Stimulated activated CD8-positive, alpha-beta memory T cell treated with anti-CD3 and anti-CD28 coated beads, Interleukin-12 subunit alpha, Interleukin-12 subunit beta, amount 100 ng/mL, for 1 hour (primary cell): ENCODE results near the gene VENTX.

Experiments used
- DNase-seq: peaks from one replicate; pipeline ENCODE4 v3.0.0-alpha.2; 2020; ENCODE audit warnings: low read depth

VENTX gene

DNA sequence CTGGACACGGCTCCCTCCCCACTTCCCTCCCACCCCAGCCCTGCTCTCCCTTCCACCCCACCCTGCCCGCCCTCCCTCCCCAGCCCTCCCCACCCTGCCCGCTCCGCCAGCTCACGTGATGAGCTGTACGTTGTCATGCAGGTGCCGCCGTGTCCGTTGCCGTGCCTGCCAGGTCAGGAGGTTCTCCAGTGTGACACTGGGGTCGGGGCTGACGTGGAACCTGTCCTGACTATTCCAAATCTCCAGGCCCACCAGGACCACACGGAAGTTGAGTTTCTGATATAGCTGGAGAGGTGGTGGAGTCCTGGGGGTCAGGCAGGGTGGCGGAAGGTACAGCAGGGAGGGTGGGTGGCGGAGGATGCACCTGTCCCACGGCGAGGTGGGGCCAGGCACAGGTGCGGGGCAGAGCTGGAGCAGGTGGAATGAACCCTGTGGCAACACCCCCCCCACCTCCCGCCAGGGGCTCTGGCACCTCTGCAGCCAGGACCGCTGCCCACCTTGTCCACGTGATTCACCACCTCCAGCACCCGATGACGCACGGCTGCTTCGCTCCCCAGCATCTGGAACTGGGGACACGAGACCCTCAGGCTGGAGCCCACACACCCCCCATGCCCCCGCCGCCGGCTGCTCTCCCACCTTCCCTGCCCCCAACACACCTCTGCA, 34.8 kb downstream of the VENTX start:
- DNase-seq, result no peak

DNA sequence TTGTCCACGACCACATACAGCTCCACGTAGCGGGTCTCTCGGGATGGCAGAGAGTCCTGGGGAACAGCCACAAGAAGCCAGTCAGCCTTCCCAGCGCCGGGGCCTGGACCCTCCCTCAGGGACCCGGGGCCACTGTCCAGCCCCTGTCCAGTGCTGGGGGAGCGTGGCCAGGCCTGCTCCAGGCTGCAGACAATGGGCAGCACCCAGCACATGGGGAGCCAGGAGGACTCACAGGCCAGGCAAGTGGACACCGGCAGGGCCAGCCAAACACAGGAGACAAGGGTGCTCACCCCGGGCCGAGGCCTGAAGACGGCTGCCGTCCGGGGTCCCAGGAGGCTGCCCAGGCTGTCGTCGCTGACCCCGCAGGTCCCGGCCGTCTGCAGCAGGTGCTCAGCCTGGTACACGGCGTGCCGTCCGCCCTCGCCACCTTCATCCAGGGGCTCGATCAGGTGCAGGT, 35.3 kb downstream of the VENTX start:
- no peak for DNase-seq

DNA sequence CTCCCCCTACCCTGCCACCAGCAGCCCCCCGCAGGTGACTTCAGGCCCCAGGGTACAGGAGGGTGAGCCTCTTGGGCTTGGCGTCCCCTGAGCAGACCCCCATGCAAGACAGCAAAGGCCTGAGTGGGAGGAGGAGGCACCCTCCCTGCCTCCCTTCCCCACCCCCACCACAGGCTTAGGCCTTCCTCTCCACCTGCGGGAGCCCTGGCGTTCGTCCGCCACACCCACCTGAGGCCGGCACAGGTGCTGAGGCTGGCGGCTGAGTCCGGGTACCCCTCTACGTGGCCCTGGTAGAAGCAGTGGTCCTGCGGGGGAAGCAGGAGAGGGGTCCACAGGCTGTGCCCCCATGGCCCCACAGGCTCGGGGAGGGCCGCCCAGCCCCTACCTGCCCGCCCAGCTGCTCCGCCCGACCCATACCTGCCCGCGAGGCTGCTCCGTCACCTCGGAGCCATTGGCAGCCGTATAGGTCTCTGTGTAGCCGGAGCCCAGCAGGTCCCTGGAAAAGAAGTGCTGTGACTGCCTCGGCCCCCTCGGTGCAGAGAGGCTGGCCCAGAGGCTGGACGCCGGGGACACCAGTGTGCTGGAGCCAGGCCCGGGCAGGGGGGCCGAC, 36.0 kb downstream of the VENTX start:
- no peak for DNase-seq

DNA sequence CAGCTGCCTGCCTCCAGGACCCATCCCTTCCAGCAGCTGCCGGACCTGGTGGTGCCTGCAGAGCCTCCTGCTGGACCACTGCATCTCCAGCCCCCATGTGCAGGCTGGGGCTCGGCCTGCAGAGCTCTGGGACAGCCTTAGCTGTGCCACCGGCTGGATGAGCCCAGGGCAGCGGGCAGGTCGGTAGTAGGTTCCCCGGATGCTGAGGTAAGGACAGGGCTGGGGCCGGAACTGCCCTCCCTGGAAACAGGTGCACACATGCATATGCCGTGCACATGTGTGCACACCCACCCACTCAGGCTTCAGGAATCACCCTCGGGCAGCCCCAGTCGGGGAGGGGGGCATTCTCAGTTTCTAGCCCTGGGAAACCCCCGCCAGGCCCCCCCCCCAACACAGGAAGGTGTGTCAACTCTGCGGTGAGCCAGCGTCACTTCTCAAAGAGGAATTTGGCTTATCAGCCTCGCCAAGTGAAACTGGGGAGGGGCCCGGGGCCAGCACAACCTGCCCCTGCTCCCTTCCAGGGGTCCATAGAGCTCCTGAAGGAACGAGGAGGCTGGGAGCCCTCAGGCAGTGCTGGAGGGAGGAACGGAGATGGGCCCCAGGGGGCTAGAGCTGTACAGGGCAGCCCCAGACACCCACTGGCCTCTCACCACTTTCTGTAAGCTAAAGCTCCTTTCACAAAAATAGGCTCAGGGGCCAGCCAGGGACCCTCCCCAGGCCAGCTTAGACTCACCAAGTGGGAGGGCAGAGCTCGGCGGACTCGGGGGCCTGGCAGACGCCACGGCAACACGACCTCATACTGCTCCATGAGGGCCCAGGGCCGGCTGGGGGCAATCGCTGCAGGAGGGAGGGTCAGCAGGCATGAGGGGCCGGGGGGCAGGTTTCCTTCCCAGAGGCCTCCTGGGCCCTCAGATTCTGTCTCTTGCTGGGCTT, 37.4 kb downstream of the VENTX start:
- peak; percentile 62 for DNase-seq

DNA sequence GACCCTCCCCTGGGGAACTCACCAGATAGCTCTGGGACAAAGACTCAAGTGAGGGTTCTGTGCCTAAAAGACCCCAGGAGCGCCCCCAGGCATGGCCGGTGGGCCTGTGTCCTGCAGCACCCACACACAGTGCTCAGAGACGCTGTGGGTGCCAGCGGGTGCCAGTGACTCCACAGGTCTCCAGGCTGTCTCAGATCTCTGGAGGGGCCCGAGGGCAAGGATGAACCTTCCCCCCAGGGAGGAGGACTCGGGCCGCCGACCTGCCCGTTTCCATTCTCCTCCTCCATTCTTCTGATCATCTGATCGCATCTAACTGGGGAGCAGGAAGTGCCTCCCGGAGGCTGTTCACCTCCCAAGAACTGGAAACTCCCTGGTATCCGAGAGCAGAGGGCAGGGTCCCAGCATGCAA, 38.0 kb downstream of the VENTX start:
- DNase-seq, result no peak

DNA sequence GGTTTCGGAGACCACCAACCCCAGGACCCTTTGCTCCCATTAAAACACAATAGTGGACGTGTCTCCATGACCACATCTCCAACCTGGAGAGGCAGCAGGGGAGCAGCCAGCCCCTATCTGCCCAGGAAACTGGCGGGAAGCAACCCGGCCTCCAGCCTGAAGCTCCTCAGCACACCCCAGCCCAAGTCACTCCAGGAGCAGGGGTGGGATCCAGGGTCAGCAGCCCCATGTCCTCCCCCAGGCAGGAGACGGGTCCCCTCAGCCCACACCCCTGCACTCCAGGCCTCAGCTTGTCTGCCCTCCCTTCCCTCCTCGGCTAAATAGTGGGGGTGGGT, 38.4 kb downstream of the VENTX start:
- no peak for DNase-seq

DNA sequence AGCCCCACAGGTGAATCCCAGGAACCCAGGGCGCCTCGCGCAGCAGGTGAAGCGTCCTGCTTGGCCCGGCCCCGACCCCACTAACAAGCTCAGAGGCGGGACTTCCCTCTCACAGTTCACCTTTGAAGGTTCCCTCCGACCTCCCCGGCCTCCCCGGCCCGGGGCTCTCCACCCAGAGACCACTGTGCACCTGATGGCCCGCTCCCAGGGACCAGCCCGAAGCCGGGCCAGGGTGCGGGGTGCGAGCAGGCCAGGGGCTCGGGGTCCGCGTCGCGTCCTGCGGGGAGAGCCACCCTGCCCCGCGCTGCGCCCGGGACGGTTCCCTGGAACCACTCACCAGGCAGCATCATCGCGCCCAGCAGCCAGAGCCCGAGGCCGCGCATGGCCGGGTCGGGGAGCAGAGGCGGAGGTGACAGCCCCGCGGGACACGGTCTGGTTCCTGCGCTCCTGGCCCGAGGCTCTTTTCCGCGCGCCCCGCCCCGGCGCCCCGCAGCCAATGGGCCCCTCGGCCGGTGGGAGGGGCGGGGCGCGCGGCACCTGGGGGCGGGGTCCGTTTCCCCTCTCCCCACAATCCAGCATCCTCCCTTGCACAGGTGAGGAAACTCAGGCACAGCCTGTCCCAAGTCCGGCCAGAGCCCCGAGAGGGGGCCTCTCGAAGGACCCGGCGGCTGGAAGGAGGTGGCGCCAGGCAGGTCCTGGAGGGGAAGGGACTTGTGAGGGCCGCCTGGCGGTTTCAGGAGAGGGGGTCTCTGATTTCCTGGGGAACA, 39.0 kb downstream of the VENTX start, which contains the start of gene ADAM8:
TSS of gene ADAM8 (minus strand) at position 434 of the 767 bp plus-strand sequence. CDS start at position 383, 51 bp downstream.
- peak; percentile 46 for DNase-seq

DNA sequence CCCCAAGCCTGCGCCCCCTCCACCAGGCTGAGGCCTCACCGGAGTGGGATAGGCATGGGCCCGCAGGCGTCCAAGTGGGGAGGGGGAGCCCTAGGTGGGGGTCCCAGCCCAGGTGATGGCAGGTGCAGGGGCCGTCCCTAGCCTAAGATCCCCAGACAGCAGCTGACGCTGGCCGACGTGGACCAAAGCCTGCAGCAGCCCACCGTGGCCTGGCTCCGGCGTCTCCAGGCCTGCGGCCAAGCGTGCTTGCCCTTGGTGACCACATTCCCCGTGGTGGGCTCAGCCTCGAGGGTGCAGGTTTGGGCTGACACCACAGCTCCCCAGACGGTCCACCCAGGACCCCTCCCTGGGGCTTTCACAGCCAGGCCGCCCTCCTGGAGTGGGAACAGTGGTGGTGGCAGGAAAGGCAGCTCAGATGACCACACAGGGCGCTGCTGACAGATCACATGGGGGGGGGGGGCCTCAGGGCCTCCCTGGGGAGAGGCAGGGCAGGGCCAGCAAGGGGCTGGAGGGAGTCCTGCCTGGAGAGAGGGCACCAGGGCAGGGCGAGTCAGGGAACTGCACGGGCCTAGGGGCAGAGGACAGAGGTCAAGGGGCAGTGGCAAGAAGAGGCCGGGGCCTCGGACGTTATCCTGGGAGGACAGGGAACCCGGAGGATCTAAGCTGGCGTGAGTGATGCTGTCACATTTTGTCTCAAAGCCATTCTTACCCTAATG, 39.8 kb downstream of the VENTX start:
- DNase-seq, result no peak

DNA sequence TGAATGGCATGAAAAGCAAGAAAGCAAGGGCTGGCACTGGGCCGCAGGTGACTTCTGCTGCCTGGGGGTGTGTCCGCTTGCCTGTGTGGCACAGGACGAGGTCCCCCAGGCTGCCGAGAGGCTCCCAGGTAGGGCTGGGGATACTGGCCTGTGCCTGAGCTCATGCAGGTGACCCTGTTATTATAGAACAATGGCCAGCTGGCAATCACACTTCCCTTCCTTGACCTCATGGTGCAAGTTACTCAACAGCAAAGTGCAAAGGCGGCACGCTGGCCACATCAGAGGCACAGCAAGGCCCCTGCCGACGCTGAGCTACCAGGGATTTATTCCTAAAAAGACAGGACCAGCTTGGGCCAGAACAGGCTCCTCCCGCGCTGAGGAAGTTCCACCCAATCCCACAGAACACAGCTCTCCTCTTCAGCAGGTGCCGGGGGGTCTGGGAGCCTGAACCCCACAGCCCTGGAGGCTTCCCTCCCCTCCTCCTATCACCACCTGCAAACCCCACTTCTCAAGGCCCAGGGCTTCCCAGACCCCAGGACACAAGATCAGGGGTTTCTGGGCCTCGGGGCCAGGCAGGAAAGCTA, 40.4 kb downstream of the VENTX start:
- no peak for DNase-seq

DNA sequence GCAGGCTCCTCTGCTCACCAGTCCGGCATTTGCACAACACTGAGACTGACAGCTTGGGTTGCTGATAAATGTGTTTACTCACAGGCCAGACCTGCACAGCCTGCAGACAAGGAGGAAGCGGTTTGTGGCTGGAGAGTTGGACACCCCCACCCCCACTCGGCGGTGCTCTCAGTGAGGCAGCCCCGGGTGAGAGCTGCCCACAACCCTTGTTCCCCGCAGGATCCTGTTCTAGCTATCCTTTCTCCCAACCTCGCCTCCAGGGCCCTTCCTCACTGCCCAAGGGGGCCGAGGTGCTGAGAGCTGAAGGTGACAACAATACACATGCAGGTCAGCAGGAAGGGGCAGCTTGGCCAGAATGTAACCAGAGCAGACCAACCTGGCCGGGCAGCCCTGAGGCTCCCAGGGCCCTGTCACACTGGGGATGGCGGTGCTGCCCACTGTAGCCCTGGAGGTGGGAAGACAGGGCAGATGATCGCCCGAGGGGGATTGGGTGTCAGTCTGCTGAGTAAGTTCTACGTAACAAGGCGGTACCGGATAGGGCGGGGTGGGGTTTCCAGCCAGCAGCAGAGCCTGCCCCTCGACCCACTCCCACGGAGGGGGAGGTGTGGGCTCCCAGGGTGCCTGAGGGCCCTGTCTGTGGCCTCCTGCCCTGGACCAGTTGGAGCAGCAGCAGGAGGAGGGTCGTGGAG, 41.1 kb downstream of the VENTX start:
- peak; percentile 47 for DNase-seq

DNA sequence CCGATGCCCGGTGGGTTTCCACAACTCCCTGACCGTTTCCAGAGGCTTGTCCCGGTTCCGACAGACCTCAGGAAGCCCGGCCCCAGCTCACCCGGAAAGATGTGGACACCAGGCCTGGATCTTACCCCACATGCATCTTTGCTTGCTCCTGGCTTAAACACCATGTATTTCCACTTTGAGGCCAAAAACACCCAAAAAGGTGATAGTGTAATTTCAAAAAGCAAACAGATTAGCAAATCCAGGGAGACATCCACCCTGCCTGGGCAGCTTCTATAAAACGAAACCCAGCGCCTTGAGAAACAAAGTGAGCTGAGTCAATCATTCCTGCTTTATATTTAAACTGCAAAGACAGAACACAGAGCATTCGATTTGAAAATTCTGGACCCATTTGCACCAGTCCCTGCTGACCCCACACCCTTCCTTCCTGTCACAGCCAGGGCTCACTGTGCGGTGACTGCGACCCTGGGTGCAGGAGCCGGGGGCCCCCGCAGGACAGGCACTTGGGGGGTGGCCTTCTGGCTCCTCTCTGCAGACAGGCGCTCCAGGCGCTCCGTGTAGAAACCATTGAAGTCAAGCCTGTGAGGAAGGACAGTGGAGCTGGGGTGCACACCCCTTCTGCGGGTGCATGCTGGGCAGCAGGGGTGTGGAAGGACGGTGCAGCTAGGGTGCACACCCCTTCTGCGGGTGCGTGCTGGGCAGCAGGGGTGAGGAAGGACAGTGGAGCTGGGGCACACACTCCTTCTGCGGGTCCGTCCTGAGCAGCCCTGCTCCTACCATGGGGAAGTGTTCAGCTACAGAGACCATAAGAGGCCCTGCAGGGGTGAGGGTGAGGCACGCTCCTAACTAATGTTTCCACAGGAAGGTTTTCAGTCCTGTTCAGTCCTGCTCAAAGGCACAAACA, 41.9 kb downstream of the VENTX start:
- DNase-seq, result no peak

DNA sequence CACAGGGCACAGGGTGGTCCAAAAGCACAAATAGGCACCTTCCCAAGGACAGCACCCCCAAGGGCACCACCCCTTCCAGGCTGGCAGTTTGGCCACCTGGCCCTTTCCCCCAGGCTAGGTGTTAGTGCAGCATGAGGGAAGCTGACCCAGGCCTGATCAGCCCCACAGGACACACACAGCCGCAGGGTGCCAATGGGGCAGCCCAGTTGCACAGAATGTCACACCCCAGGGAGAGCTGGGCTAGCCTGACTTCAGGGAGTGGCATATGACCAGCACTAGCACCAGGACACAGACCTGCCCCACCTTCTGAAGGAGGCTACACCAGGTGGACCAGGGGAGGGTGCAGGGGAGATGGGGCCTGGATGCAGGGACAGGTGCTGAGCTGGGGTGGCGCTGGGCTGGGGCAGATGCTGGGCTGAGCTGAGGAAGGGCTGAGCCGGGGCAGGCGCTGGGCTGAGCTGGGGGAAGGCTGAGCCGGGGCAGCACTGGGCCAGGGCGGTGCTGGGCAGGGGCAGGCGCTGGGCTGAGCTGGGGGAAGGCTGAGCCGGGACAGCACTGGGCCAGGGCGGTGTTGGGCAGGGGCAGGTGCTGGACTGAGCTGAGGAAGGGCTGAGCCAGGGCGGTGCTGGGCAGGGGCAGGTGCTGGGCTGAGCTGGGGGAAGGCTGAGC, 42.9 kb downstream of the VENTX start:
- no peak for DNase-seq

DNA sequence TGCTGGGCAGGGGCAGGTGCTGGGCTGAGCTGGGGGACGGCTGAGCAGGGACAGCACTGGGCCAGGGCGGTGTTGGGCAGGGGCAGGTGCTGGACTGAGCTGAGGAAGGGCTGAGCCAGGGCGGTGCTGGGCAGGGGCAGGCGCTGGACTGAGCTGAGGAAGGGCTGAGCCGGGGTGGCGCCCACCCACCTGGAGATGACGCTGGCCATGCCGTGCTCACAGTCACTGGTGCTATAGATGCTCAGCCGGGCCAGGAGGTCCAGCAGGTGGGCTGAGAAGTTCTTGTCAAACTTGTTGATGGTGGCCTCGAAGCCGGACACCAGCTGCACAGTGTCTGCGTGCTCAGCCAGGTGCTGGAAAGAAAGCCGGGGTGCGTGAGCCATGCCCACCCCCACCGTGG, 43.4 kb downstream of the VENTX start:
- DNase-seq, result no peak

DNA sequence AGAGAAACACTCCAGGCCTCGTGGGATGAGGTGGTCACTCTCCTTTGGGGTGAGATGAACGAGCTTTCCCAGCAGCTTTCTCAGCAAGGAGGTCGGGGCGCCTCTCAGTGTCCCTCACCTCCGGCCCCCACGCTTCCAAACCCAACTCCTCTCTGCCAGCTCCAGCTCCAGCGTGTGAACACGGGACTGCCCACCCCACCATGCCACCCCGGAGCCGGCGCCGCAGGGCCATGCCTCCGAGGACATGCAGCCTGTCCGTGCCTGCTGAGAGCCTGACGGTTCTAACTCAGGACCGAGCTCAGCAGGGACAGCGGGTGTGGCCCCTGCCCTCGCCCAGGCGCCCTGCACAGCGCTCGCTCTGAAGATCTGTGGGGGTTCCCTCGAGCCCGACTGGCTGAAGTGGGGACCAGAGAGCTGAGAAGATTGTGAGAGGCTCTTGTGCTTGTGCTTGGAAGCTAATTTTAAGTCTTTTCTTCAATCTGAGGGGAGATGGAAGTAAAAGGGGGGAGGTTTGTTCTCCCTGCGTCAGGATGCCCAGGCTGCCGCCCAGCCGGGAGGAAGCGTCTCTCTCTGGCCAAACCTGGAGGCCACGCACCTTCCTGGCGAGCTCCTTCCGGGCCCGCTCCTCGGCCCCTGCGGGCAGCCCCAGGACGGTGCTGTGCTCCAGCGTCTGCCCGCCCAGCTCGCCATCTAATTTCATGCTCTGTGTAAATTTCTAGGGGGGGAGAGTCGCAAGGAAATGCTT, 44.1 kb downstream of the VENTX start:
- DNase-seq, result no peak

DNA sequence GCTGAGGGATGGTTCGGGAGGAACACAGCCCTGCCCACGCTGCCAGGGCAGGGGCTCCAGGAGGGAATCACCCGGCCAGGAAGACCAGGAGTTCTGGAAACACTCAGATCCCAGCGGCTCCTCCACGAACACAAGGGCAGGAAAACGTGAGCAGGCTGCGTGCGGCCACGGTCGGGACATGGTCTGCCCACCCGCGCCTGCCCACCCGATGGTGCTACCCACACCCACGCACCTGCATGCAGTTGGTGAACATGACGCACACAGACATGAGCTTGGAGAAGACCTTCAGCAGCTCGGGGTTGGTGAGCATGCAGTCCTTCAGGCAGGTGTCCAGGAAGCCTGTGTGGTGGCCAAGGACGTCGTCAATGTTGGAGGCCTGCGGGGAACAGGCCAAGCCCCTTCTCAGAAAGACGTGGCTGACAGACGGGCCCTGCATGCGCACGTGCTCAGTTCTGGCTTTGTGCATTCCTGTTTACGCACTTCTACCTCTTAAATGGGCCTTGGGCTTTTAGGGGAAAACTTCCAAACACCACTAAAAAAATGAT, 45.3 kb downstream of the VENTX start:
- DNase-seq, result no peak

DNA sequence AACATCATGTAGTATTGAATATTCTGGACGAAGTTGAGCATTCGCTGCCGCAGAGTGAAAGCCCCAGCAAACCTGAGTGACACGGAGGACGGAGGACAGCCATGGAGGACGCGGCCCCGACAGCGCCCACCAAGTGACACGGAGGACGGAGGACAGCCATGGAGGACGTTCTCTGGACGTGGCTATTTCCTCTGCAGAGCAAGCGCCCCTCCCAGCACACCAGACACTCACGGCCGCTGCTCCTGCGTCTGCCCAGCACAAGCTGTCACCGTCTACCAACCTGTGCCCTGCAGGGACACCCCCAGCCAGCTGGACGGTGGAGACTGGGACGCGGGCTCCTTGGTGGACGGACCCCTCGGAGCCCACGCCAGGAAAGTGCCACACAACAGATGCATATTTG, 46.3 kb downstream of the VENTX start:
- no peak for DNase-seq

DNA sequence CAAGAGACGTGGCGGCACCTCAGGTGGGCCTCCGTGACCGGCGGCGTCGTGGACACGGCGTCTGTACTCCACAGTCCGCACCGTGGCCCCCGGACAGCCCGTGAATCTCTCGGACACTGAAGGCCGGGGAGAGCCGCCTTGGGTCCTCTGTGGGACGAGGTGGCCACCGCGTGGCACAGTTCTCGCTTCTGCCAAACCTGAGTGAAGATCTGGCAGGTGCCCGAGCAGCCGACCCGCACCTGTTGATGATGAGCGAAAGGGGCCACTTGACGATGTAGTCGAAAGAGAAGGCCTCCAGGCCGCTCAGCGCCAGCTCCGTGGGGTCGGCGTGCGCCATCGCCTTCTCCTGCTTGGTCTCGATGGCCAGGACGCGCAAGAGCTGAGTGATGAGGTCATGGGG, 47.6 kb downstream of the VENTX start:
- DNase-seq, result no peak

DNA sequence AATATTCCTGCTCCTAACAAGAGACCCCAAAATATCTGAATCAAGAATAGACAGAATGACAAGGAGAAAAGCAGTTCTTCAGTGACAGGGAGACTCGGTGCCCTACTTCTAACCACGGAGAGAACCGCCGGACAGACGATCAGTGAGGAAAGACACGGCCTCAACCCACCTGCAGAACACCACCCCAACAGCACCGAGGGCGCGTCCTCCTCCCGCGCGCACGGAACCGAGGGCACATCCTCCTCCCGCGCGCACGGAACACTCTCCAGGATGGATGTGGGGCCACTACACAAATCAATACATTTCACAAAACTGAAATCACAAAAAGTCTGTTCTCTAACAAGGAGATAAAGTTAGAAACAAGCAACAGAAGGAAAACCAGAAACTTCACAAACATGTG, 48.7 kb downstream of the VENTX start:
- DNase-seq, result no peak
